ENCODE data around the gene VPS33A. TPM values are rescaled to one million over a fixed set of nuclear protein-coding genes. Genes with fewer than 3 reads are reported as not detected.

The VPS33A gene
- total and polyA plus RNA-seq, 2 of the 13 experiments (the other 11 are each of a cell fraction or from before 2014, with no cell fraction given) = 11.0 to 43.6 TPM

GRCh38 chr12:122309564-122310121 lies 43.3 kb upstream of the VPS33A start (continued):
- TF ChIP-seq REPIN1 (CRISPR knock-in tag; IDR thresholded peaks at IDR 0.05; ENCODE audit: borderline replicate concordance, low read depth) = no peak
- TF ChIP-seq GATAD2A (CRISPR knock-in tag; IDR thresholded peaks at IDR 0.05) = no peak
- no peak for TF ChIP-seq BRD4 (CRISPR knock-in tag; IDR thresholded peaks at IDR 0.05)
- no peak for TF ChIP-seq ZHX1 (CRISPR knock-in tag; IDR thresholded peaks at IDR 0.05; ENCODE audit: low read depth)

GRCh38 chr12:122308811-122309210 lies 42.5 kb upstream of the VPS33A start:
- DNase-seq (ENCODE audit: low spot score) = no peak
- no peak for TF ChIP-seq ZNF781 (CRISPR knock-in tag; IDR thresholded peaks at IDR 0.05; ENCODE audit: borderline replicate concordance, not compliant biosample characterization)
- TF ChIP-seq BATF2 (CRISPR knock-in tag; IDR thresholded peaks at IDR 0.05) = no peak
- TF ChIP-seq SMAD3 (CRISPR knock-in tag; IDR thresholded peaks at IDR 0.05) = no peak
- no peak for TF ChIP-seq CEBPB (IDR thresholded peaks at IDR 0.05; ENCODE audit: borderline replicate concordance, low read depth, low read length)
- no peak for TF ChIP-seq ZNF451 (CRISPR knock-in tag; IDR thresholded peaks at IDR 0.05)
- no peak for TF ChIP-seq PTBP1 (IDR thresholded peaks at IDR 0.05; ENCODE audit: low read depth, low read length, poor library complexity, severe bottlenecking)
- TF ChIP-seq SRSF9 (IDR thresholded peaks at IDR 0.05; ENCODE audit: borderline replicate concordance, insufficient read depth, low read depth, low read length, poor library complexity, severe bottlenecking) = no peak
- no peak for TF ChIP-seq FOXP4 (CRISPR knock-in tag; IDR thresholded peaks at IDR 0.05)
- Histone ChIP-seq H3K27ac (ENCODE audit: extremely low read length, insufficient read depth, low read length) (no peak overlapping the region), H2AFZ (ENCODE audit: low read length) (no peak overlapping the region), H3K9me3 (ENCODE audit: low read length) (no peaks in the 10 kb centered on the region), H3K4me2 (ENCODE audit: low read depth, low read length) (no peak overlapping the region), H3K79me2 (ENCODE audit: insufficient read depth, low read length) (no peaks in the 10 kb centered on the region), H3K4me1 (ENCODE audit: insufficient read depth, low read length) (peaks cover 6% of the 10 kb centered on the region; the same call in 1 of the 2 replicates), H3K36me3 (replicated peaks in 1 of 2; ENCODE audit: control insufficient read depth in 1 of 2, insufficient read depth in 2 of 2, low read length in 2 of 2) (peaks cover 4 to 32% of the 10 kb centered on the region in 2 experiments; a peak in 4 of 5 replicates), H3K9ac (ENCODE audit: insufficient read depth, low read depth, low read length) (no peak overlapping the region), H3K27me3 (ENCODE audit: control insufficient read depth in 1 of 2, insufficient read depth in 2 of 2, low read length in 2 of 2) (no peaks in the 10 kb centered on the region), H4K20me1 (ENCODE audit: insufficient read depth, low read length) (no peaks in the 10 kb centered on the region), H3K4me3 (replicated peaks in 1 of 3; ENCODE audit: insufficient read depth in 1 of 3, low read depth in 2 of 3, low read length in 3 of 3) (no peak overlapping the region)
- no peak for FAIRE-seq
- ChIA-PET CTCF (ENCODE audit: low intra/inter-chr PET ratio, low total read pairs) (no interaction called here), POLR2A (no interaction called here)
- 100% methylated on average over 1 of the region's 1 CpG for WGBS (ENCODE audit: low lambda C conversion rate)
- in situ Hi-C loops (cut with HindIII; ENCODE audit: extremely low pct_ligation_motif_present, low pct_unique_long_range_greater_than_20kb) (no loop called here), intact Hi-C loops (cut with micrococcal nuclease; ENCODE audit: unreplicated experiment) (no loop called here)
- no peak for ATAC-seq
- no TSS peak for BruUV-seq (replicated peaks)

All from HepG2 (cell line).